Left lung (tissue), 10 donors: ENCODE measurements around the gene PFKP. TPM values are rescaled to one million over a fixed set of nuclear protein-coding genes. Genes with fewer than 3 reads are reported as not detected.

Experiments
- ATAC-seq: fragments of 200-7000 bp; cut with Tn5 transposase; one replicate; pipeline ENCODE4 v1.9.1; 2020; ENCODE audit warnings: moderate library complexity
- DNase-seq, 4 donors: peaks; one replicate each; pipeline ENCODE4 v3.0.0-alpha.2; 2013 to 2020
- H3K27ac ChIP-seq, 2 donors: fragments of 200-600 bp; sonication (generic) in 1 of 2; one replicate each; pipeline versions ENCODE4 v1.5.0 to v1.8.0; 2020 to 2021
- H3K27me3 ChIP-seq, 2 donors: fragments of 200-600 bp; sonication (generic) in 1 of 2; one replicate each; pipeline versions ENCODE4 v1.5.0 to v1.8.0; 2020 to 2021
- H3K36me3 ChIP-seq, 2 donors: fragments of 200-600 bp; sonication (generic) in 1 of 2; one replicate each; pipeline versions ENCODE4 v1.5.0 to v1.8.0; 2020 to 2021
- H3K4me1 ChIP-seq, 2 donors: fragments of 200-600 bp; one replicate each; pipeline ENCODE4 v1.8.0; 2021
- H3K4me3 ChIP-seq, 2 donors: fragments of 200-600 bp; sonication (generic) in 1 of 2; one replicate each; pipeline versions ENCODE4 v1.5.0 to v1.8.0; 2020 to 2021; ENCODE audit warnings: mild to moderate bottlenecking in 1 of 2
- H3K9me3 ChIP-seq, 2 donors: fragments of 200-600 bp; sonication (generic) in 1 of 2; one replicate each; pipeline versions ENCODE4 v1.5.0 to v1.8.0; 2020 to 2021
- intact Hi-C, 2 donors: fragments of 100-400 bp; cut with DNase I; formaldehyde crosslinking; loops; one replicate each; pipeline versions ENCODE4 v1.11.2 to v1.14.2; 2022
- polyA plus RNA-seq, 6 donors: library from polyadenylated mRNA; unstranded; fragments of 120-200 nt; gene quantifications; one replicate each; pipeline ENCODE4 v1.2.1, GENCODE V29; 2013; ENCODE audit not compliant: insufficient read length in 6 of 6
- total RNA-seq, 2 donors: library from RNA; stranded (reverse); fragmentation: NEBNext Ultra II Directional; extraction: Animal tissue kit (Norgen Biotek cat#: 25700); gene quantifications; one replicate each; pipeline ENCODE4 v1.2.1, GENCODE V29; 2021
- TF ChIP-seq, protein P1 (sequence below), 2 donors: fragments of 200-600 bp; sonication (generic) in 1 of 2; IDR thresholded peaks; one replicate each; pipeline versions ENCODE4 v1.5.0 to v1.8.0; 2021; ENCODE audit warnings: antibody characterized with exemption in 2 of 2
- donor health status: DM: no; HTN: yes; CAD: no.
- donor health status: DM: no; HTN: no; CAD: no.

The PFKP gene
- total and polyA plus RNA-seq, 8 donors = 7.4 to 70.0 (median 11.2) TPM

DNA sequence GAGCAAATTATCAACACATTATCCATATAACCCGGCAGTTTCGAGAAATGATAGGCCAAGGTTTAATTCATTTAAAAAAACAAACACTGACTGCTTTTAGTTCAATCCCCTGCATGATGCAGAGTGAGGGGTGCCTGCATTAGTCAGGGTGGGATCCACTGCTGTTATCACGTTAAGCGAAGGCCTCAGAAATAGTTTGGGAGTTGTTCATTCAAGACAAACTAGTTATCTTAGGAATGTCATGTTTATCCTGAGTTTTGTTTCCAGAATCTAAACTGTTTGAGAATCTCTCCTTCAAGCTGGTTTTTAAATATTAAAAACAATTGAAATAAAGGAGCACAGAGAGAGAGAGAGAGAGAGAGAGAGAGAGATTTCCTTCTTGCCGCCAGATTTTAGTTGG lies 36.6 kb upstream of the PFKP start:
- no peak overlapping the region for H3K4me3 ChIP-seq
- peaks cover 0 to 4% of the 10 kb centered on the region in 2 donors for H3K4me1 ChIP-seq
- no peak overlapping the region for H3K27ac ChIP-seq
- no peak for ATAC-seq
- DNase-seq = no peak
- no peaks in the 10 kb centered on the region for H3K27me3 ChIP-seq
- TF ChIP-seq, protein P1, sequence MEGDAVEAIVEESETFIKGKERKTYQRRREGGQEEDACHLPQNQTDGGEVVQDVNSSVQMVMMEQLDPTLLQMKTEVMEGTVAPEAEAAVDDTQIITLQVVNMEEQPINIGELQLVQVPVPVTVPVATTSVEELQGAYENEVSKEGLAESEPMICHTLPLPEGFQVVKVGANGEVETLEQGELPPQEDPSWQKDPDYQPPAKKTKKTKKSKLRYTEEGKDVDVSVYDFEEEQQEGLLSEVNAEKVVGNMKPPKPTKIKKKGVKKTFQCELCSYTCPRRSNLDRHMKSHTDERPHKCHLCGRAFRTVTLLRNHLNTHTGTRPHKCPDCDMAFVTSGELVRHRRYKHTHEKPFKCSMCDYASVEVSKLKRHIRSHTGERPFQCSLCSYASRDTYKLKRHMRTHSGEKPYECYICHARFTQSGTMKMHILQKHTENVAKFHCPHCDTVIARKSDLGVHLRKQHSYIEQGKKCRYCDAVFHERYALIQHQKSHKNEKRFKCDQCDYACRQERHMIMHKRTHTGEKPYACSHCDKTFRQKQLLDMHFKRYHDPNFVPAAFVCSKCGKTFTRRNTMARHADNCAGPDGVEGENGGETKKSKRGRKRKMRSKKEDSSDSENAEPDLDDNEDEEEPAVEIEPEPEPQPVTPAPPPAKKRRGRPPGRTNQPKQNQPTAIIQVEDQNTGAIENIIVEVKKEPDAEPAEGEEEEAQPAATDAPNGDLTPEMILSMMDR (IDR thresholded peaks at IDR 0.05) = no peak
- intact Hi-C loops = loop anchor here in 1 of 2 donors (10.0 kb wide), 1 partner anchor 106 kb away; no protein-coding TSS in a partner anchor
- no peaks in the 10 kb centered on the region for H3K36me3 ChIP-seq
- no peaks in the 10 kb centered on the region for H3K9me3 ChIP-seq

DNA sequence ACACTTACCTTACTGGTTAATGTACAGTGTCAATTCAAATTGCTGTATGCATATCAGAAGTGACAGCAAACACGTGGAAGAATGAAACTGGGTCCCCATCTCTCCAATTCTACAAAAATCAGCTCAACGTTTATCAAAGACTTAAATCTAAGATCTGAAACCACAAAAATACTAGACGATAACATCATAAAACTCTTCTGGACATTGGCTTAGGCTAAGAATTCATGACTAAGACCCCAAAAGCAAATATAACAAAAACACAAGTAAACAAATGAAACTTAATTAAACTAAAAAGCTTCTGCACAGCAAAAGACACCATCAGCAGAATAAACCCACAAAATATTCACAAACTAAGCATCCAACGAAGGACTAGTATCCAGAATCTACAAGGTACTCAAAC lies 35.9 kb upstream of the PFKP start:
- H3K36me3 ChIP-seq = no peaks in the 10 kb centered on the region
- no peak overlapping the region for H3K4me3 ChIP-seq
- H3K9me3 ChIP-seq = no peaks in the 10 kb centered on the region
- peaks cover 0 to 4% of the 10 kb centered on the region in 2 donors for H3K4me1 ChIP-seq
- DNase-seq = no peak
- intact Hi-C loops = loop anchor here in 1 of 2 donors (10.0 kb wide), 1 partner anchor 107 kb away; no protein-coding TSS in a partner anchor
- no peak for ATAC-seq
- TF ChIP-seq, protein P1 (IDR thresholded peaks at IDR 0.05) = no peak
- H3K27ac ChIP-seq = no peak overlapping the region
- no peaks in the 10 kb centered on the region for H3K27me3 ChIP-seq

GRCh38 chr10:3033925-3034324 lies 33.4 kb upstream of the PFKP start:
- H3K9me3 ChIP-seq = no peaks in the 10 kb centered on the region
- H3K4me1 ChIP-seq = peaks cover 0 to 4% of the 10 kb centered on the region in 2 donors
- H3K4me3 ChIP-seq = no peak overlapping the region
- TF ChIP-seq, protein P1 (IDR thresholded peaks at IDR 0.05) = no peak
- intact Hi-C loops = loop anchor here in 1 of 2 donors (10.0 kb wide), 1 partner anchor 109 kb away; no protein-coding TSS in a partner anchor
- H3K36me3 ChIP-seq = no peaks in the 10 kb centered on the region
- H3K27ac ChIP-seq = no peak overlapping the region
- ATAC-seq (peak; percentile 37), DNase-seq (no peak)
- no peaks in the 10 kb centered on the region for H3K27me3 ChIP-seq

GRCh38 chr10:3034616-3035015 lies 32.7 kb upstream of the PFKP start:
- TF ChIP-seq, protein P1 (IDR thresholded peaks at IDR 0.05) = no peak
- no peak for ATAC-seq
- no peaks in the 10 kb centered on the region for H3K27me3 ChIP-seq
- H3K9me3 ChIP-seq = no peaks in the 10 kb centered on the region
- H3K4me1 ChIP-seq = peaks cover 0 to 4% of the 10 kb centered on the region in 2 donors
- H3K27ac ChIP-seq = no peak overlapping the region
- intact Hi-C loops = loop anchor here in 1 of 2 donors (10.0 kb wide), 1 partner anchor 110 kb away; no protein-coding TSS in a partner anchor
- no peak for DNase-seq
- H3K36me3 ChIP-seq = no peaks in the 10 kb centered on the region
- no peak overlapping the region for H3K4me3 ChIP-seq

DNA sequence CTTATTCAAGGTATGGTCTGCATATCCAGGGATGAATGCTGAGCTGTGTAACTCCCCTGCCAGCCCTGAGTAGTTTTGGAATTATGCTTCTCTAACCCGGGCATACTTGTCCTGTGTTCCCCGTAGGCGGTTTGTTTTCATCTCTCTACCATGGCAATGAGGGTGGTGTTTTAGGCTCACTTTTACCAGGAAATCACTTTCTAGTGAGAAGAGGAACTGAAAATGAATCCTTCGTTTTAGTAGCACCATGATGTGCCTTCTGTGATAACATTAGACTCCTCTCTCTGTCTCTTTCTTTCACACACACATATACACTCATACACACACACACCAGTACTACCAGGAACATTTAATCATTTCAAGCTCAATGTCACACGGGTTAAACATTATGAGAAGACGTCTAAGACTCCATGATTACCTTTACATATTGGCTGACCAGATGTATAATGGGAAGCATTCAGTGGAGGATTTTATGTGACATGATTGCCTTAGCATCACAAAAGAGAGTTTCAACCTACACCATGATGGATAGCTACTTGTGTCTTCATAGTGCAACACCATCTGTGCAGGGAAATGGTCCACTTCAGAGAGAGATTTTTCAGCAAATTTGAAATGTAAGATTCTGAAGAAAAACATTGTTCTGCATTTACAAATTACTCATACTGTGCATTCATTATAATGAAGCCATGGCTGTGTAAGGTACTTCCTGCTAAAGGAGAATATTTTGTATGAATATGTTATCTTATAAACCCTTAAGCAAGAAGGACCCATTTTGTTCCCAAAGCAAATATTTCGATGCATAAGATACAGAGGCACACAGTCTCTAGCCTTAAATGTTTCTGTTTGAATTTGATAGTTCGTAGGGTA lies 31.0 kb upstream of the PFKP start:
- TF ChIP-seq, protein P1 (IDR thresholded peaks at IDR 0.05) = no peak
- Histone ChIP-seq H3K36me3 (no peaks in the 10 kb centered on the region), H3K27ac (no peak overlapping the region), H3K4me3 (no peak overlapping the region), H3K4me1 (peaks cover 0 to 4% of the 10 kb centered on the region in 2 donors), H3K9me3 (no peaks in the 10 kb centered on the region), H3K27me3 (no peaks in the 10 kb centered on the region)
- ATAC-seq (peak; percentile 48), DNase-seq (no peak)
- intact Hi-C loops = loop anchor here in 1 of 2 donors (10.0 kb wide), 1 partner anchor 112 kb away; no protein-coding TSS in a partner anchor
